ENCODE data around the gene MYLK4. TPM values are rescaled to one million over a fixed set of nuclear protein-coding genes. Genes with fewer than 3 reads are reported as not detected.

Gene MYLK4
- total RNA-seq, 4 donors from 2014 or later, result 0.33 to 0.45 (median 0.38) TPM

DNA sequence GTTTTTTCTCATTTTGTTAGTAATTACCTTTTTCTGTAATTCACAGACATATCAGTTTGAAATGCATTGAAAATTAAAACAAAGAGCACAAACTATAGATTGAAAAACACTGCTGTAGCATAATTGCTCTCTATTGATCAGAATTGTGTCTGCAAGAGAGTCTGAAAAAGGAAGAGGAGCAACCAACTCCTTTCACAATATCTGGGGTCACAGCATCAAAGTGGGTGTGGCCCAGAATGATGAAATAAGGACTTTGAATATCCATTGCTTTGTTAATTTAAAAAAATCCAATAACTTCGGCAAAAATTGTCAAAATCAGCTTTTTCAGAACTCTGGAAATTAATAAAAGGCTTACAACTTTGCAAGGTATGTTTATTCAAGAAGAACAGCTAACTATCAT lies 99.2 kb downstream of the MYLK4 start:
- WGBS, result 68% methylated on average over 1 of the region's 1 CpG
- Histone ChIP-seq H3K4me1 (peaks cover 0 to 11% (median 7%) of the 10 kb centered on the region in 4 donors), H3K4me3 (no peak overlapping the region), H3K27ac (replicated peaks in 1 of 4) (no peak overlapping the region), H3K9me3 (no peaks in the 10 kb centered on the region), H3K36me3 (no peaks in the 10 kb centered on the region), H3K27me3 (no peaks in the 10 kb centered on the region)
- intact Hi-C loops (cut with DNase I), result no loop called here
- TF ChIP-seq POLR2A (IDR thresholded peaks at IDR 0.05; ENCODE audit: low read depth) (no peak), EP300 (IDR thresholded peaks at IDR 0.05) (no peak), POLR2AphosphoS5 (IDR thresholded peaks at IDR 0.05) (no peak)
- TF ChIP-seq, protein P1, sequence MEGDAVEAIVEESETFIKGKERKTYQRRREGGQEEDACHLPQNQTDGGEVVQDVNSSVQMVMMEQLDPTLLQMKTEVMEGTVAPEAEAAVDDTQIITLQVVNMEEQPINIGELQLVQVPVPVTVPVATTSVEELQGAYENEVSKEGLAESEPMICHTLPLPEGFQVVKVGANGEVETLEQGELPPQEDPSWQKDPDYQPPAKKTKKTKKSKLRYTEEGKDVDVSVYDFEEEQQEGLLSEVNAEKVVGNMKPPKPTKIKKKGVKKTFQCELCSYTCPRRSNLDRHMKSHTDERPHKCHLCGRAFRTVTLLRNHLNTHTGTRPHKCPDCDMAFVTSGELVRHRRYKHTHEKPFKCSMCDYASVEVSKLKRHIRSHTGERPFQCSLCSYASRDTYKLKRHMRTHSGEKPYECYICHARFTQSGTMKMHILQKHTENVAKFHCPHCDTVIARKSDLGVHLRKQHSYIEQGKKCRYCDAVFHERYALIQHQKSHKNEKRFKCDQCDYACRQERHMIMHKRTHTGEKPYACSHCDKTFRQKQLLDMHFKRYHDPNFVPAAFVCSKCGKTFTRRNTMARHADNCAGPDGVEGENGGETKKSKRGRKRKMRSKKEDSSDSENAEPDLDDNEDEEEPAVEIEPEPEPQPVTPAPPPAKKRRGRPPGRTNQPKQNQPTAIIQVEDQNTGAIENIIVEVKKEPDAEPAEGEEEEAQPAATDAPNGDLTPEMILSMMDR (IDR thresholded peaks at IDR 0.05), result no peak
- no peak for DNase-seq (ENCODE audit: extremely low spot score)

GRCh38 chr6:2646346-2646745 lies 104.4 kb downstream of the MYLK4 start:
- 89% methylated on average over 3 of the region's 3 CpGs for WGBS
- intact Hi-C loops (cut with DNase I), result no loop called here

DNA sequence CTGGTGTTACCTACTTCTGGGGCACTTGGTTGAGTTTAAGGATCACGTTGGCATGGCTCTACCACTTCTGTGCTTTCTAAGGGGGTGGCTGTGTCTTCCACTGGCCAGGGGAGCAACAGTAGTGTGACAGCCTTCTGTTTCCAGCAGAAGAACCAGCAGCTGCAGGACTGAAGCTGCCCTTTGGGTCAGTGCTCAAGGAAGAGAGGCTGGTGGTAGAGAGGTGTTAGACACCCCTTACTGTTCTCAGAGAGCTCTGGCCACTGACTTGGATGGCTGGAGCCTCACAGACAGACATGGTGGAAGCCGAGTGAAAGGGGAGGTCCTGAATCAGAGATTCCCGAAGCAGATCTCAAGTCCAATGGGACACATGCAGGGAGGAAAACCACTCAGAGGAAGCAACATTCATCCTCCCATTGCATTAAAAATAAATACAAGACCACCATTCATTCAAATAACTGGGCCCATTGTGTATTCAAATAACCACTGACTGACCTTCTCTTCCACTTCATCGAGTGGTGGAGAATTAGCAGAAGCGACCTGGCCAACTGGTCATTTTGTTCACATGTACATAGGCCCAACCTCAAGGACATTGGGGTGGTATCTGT lies 106.7 kb downstream of the MYLK4 start:
- no peak overlapping the region for H3K27ac ChIP-seq (replicated peaks in 1 of 4)
- peaks cover 0 to 51% (median 24%) of the 10 kb centered on the region in 4 donors for H3K4me1 ChIP-seq
- peak; percentile 80 for DNase-seq (ENCODE audit: extremely low spot score)
- no peaks in the 10 kb centered on the region for H3K36me3 ChIP-seq
- WGBS, result 85% methylated on average over 5 of the region's 5 CpGs
- intact Hi-C loops (cut with DNase I), result no loop called here
- no peaks in the 10 kb centered on the region for H3K27me3 ChIP-seq
- H3K9me3 ChIP-seq, result no peaks in the 10 kb centered on the region
- no peak overlapping the region for H3K4me3 ChIP-seq
- TF ChIP-seq POLR2AphosphoS5 (IDR thresholded peaks at IDR 0.05) (no peak), EP300 (IDR thresholded peaks at IDR 0.05) (no peak), POLR2A (IDR thresholded peaks at IDR 0.05; ENCODE audit: low read depth) (no peak)

More at GRCh38 chr6:2646346-2646745, 104.4 kb downstream of the MYLK4 start:
- Histone ChIP-seq H3K4me1 (peaks cover 0 to 33% (median 14%) of the 10 kb centered on the region in 4 donors), H3K27ac (replicated peaks in 1 of 4) (no peak overlapping the region), H3K9me3 (no peaks in the 10 kb centered on the region), H3K36me3 (no peaks in the 10 kb centered on the region), H3K4me3 (no peak overlapping the region), H3K27me3 (no peaks in the 10 kb centered on the region)
- peak; percentile 68 for DNase-seq (ENCODE audit: extremely low spot score)
- TF ChIP-seq POLR2A (IDR thresholded peaks at IDR 0.05; ENCODE audit: low read depth) (no peak), EP300 (IDR thresholded peaks at IDR 0.05) (no peak), POLR2AphosphoS5 (IDR thresholded peaks at IDR 0.05) (no peak)
- TF ChIP-seq, protein P1 (IDR thresholded peaks at IDR 0.05), result no peak

DNA sequence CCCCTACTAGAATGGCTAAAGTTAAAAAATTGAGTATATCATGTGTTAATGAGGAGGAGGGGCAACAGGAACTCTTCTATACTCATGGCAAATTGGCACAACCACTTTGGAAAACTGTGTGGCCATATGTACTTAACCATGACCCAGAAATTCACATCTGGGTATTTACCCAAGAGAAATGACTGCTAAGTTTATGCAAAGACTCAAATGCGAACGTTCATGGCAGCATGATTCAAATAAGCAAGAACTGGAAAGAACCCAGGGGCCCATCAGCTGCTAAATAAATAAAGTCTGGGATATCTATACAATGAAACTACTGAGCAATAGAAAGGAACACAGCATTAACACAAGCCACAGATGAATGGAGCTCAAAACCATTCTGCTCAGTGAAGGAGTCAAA lies 107.6 kb downstream of the MYLK4 start:
- Histone ChIP-seq H3K9me3 (no peaks in the 10 kb centered on the region), H3K27ac (replicated peaks in 1 of 4) (no peak overlapping the region), H3K27me3 (no peaks in the 10 kb centered on the region), H3K36me3 (no peaks in the 10 kb centered on the region), H3K4me1 (peaks cover 0 to 51% (median 24%) of the 10 kb centered on the region in 4 donors), H3K4me3 (no peak overlapping the region)
- peak; percentile 24 for DNase-seq (ENCODE audit: extremely low spot score)
- TF ChIP-seq POLR2AphosphoS5 (IDR thresholded peaks at IDR 0.05) (no peak), EP300 (IDR thresholded peaks at IDR 0.05) (no peak), POLR2A (IDR thresholded peaks at IDR 0.05; ENCODE audit: low read depth) (no peak)
- TF ChIP-seq, protein P1 (IDR thresholded peaks at IDR 0.05), result no peak
- 65% methylated on average over 2 of the region's 2 CpGs for WGBS
- intact Hi-C loops (cut with DNase I), result no loop called here

DNA sequence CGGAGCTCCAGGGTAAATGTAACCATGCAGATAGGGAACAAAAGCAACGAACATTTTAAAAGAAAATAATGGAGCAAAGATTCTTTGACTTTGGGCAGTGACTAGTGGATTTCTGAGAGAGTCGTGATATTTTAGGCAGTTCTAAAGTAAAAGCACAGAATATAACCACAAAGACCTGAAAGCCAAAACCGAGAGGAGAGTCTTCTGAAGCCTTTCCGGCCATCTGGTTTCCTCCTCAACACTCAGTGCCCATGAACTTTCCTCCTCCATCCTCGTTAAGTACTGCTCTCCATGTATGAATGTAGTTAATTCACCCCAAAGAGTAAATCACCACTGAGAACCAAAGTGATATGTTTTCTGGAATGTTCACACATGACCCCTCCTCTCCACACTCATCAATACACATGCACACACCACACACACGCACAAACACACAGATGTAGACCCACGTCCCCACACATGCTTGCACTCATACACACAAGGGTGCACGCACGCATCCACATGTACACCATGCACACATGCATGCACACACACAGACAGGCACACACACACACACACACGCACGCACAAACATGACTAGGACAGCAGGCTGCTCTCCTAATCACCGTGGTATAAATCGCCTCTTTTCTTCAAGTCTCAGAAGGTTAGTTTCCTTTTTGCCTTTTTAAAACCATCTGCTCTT lies 109.5 kb downstream of the MYLK4 start:
- peak; percentile 55 for DNase-seq (ENCODE audit: extremely low spot score)
- no peak overlapping the region for H3K27ac ChIP-seq (replicated peaks in 1 of 4)
- TF ChIP-seq EP300 (IDR thresholded peaks at IDR 0.05) (no peak), POLR2AphosphoS5 (IDR thresholded peaks at IDR 0.05) (no peak), POLR2A (IDR thresholded peaks at IDR 0.05; ENCODE audit: low read depth) (no peak)
- TF ChIP-seq, protein P1 (IDR thresholded peaks at IDR 0.05), result no peak
- H3K27me3 ChIP-seq, result no peaks in the 10 kb centered on the region
- H3K9me3 ChIP-seq, result no peaks in the 10 kb centered on the region
- intact Hi-C loops (cut with DNase I), result no loop called here
- WGBS, result 80% methylated on average over 14 of the region's 14 CpGs
- H3K36me3 ChIP-seq, result no peaks in the 10 kb centered on the region
- H3K4me1 ChIP-seq, result peaks cover 0 to 38% (median 16%) of the 10 kb centered on the region in 4 donors
- H3K4me3 ChIP-seq, result no peak overlapping the region
